Colonic mucosa (tissue), 4 donors: Measurements from ENCODE around the gene TSSK1B. TPM values are rescaled to one million over a fixed set of nuclear protein-coding genes. Genes with fewer than 3 reads are reported as not detected.
"Not testable (repeated sequence)": the region's sequence is repeated elsewhere in the genome, so short reads cannot be mapped to it uniquely, and the experiment has no call there.

ENCODE experiments used
- DNase-seq: peaks from one replicate; pipeline ENCODE4 v3.0.0-alpha.2; 2020
- H3K27ac ChIP-seq: fragments of 200-600 bp; one replicate; pipeline ENCODE4 v1.8.0; 2021
- H3K27me3 ChIP-seq: fragments of 200-600 bp; one replicate; pipeline ENCODE4 v1.8.0; 2021
- H3K36me3 ChIP-seq: fragments of 200-600 bp; one replicate; pipeline ENCODE4 v1.8.0; 2021
- H3K4me1 ChIP-seq: fragments of 200-600 bp; one replicate; pipeline ENCODE4 v1.8.0; 2021; ENCODE audit warnings: mild to moderate bottlenecking
- H3K4me3 ChIP-seq: fragments of 200-600 bp; one replicate; pipeline ENCODE4 v1.8.0; 2021
- H3K9ac ChIP-seq, 2 donors: one replicate each; pipeline ENCODE4 v1.7.0; 2013; ENCODE audit warnings: control low read depth in 2 of 2, low read depth in 2 of 2, low read length in 2 of 2
- H3K9me3 ChIP-seq: fragments of 200-600 bp; one replicate; pipeline ENCODE4 v1.8.0; 2021
- intact Hi-C: fragments of 100-400 bp; cut with DNase I; formaldehyde crosslinking; loops from one replicate; pipeline ENCODE4 v1.14.1; 2022
- total RNA-seq, 2 donors: library from RNA; stranded (reverse); fragmentation: NEBNext Ultra II Directional in 1 of 2; extraction: Animal tissue kit (Norgen Biotek cat#: 25700) in 1 of 2; gene quantifications; one replicate each; pipeline ENCODE4 v1.2.1, GENCODE V29; 2021
- TF ChIP-seq, protein P1 (sequence below): fragments of 200-600 bp; IDR thresholded peaks from one replicate; pipeline ENCODE4 v1.8.0; 2022; ENCODE audit warnings: antibody characterized with exemption, mild to moderate bottlenecking
- donor health status: healthy.
- donor health status: DM: no; HTN: no; CAD: no.
- donor health status: DM: no; HTN: no; CAD: no.

Gene TSSK1B, protein sequence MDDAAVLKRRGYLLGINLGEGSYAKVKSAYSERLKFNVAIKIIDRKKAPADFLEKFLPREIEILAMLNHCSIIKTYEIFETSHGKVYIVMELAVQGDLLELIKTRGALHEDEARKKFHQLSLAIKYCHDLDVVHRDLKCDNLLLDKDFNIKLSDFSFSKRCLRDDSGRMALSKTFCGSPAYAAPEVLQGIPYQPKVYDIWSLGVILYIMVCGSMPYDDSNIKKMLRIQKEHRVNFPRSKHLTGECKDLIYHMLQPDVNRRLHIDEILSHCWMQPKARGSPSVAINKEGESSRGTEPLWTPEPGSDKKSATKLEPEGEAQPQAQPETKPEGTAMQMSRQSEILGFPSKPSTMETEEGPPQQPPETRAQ
- not detected for total RNA-seq

DNA sequence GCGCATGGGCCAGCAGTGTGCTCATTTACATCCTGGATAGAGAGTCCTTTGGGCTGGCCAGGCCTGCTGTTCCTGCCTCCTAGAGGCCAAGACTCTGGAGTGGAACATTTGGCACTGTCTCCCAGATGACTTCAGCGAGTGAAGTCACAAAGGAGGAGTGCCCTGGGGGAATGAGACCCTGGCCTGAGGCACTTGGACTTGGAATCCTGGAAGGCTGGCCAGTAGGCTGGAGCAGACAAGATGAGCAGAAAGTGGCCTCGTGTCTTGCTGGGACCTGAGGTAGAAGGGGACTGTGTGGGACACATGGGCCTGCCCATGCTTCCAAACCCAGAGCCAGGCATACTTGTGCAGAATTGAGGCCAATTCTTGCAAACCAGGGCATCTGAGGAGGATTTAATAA lies at the start of gene TSSK1B:
Gene TSSK1B (minus strand): TSS at position 101 of the 400 bp plus-strand sequence. CDS start 150 bp downstream, outside the sequence.
- no peak for DNase-seq
- Histone ChIP-seq H3K27me3 (no peaks in the 10 kb centered on the region), H3K9ac (no peak within 1 kb of the TSS), H3K4me1 (no peaks in the 10 kb centered on the region), H3K9me3 (no peaks in the 10 kb centered on the region), H3K4me3 (no peak within 1 kb of the TSS), H3K27ac (no peak within 1 kb of the TSS), H3K36me3 (no peaks in the 10 kb centered on the region)
- TF ChIP-seq, protein P1, sequence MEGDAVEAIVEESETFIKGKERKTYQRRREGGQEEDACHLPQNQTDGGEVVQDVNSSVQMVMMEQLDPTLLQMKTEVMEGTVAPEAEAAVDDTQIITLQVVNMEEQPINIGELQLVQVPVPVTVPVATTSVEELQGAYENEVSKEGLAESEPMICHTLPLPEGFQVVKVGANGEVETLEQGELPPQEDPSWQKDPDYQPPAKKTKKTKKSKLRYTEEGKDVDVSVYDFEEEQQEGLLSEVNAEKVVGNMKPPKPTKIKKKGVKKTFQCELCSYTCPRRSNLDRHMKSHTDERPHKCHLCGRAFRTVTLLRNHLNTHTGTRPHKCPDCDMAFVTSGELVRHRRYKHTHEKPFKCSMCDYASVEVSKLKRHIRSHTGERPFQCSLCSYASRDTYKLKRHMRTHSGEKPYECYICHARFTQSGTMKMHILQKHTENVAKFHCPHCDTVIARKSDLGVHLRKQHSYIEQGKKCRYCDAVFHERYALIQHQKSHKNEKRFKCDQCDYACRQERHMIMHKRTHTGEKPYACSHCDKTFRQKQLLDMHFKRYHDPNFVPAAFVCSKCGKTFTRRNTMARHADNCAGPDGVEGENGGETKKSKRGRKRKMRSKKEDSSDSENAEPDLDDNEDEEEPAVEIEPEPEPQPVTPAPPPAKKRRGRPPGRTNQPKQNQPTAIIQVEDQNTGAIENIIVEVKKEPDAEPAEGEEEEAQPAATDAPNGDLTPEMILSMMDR: no peak
- intact Hi-C loops: no loop called here

- TF ChIP-seq, protein P1: no peak
- H3K27me3 ChIP-seq: no peaks in the 10 kb centered on the region
Measured at GRCh38 chr5:113480243-113480642, 45.5 kb upstream of the TSSK1B start.

GRCh38 chr5:113478691-113479090 lies 43.9 kb upstream of the TSSK1B start:
- no peaks in the 10 kb centered on the region for H3K4me1 ChIP-seq
- DNase-seq: no peak
- intact Hi-C loops: no loop called here
- no peak overlapping the region for H3K27ac ChIP-seq
- no peaks in the 10 kb centered on the region for H3K9me3 ChIP-seq
- no peaks in the 10 kb centered on the region for H3K36me3 ChIP-seq
- H3K4me3 ChIP-seq: no peak overlapping the region
- no peaks in the 10 kb centered on the region for H3K27me3 ChIP-seq
- H3K9ac ChIP-seq: no peak overlapping the region
- TF ChIP-seq, protein P1: no peak

More at GRCh38 chr5:113480243-113480642, 45.5 kb upstream of the TSSK1B start:
- Histone ChIP-seq H3K4me3 (no peak overlapping the region), H3K27ac (no peak overlapping the region), H3K36me3 (no peaks in the 10 kb centered on the region), H3K9ac (no peak overlapping the region), H3K4me1 (no peaks in the 10 kb centered on the region), H3K9me3 (no peaks in the 10 kb centered on the region)
- intact Hi-C loops: no loop called here
- DNase-seq: no peak

DNA sequence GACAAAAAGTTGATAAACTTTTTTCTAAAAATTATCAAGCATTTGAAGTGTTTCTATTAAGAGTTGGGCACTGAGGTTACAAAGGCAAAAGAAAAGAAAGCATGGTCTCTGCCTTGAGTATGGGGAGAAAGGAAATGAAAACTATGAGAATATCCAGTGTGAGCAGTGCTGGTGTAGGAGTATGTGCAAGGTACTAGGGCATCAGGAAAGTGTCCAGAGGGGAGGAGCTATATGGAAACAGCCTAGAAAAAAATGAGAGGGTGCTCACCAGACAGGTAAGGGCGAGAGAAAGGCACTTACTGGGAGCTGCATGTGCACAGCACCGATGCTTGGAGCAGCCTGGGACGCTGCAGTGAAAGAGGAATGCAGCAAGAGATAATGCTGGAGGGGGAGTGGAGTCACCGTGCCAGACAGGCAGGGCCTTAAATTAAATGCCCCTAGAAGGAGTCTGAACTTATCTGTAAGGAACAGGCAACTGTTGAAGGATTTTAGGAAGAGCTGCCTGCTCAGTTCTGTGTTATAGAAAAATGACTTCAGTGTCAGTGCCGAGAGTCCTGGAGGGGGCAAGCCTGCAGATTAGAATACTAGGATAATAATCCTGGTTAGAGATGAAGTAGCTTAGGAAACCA lies 39.4 kb upstream of the TSSK1B start:
- no peak overlapping the region for H3K27ac ChIP-seq
- H3K9me3 ChIP-seq: no peaks in the 10 kb centered on the region
- no peaks in the 10 kb centered on the region for H3K36me3 ChIP-seq
- TF ChIP-seq, protein P1: no peak
- intact Hi-C loops: no loop called here
- no peaks in the 10 kb centered on the region for H3K27me3 ChIP-seq
- no peak overlapping the region for H3K9ac ChIP-seq
- H3K4me1 ChIP-seq: no peaks in the 10 kb centered on the region
- no peak for DNase-seq
- no peak overlapping the region for H3K4me3 ChIP-seq

DNA sequence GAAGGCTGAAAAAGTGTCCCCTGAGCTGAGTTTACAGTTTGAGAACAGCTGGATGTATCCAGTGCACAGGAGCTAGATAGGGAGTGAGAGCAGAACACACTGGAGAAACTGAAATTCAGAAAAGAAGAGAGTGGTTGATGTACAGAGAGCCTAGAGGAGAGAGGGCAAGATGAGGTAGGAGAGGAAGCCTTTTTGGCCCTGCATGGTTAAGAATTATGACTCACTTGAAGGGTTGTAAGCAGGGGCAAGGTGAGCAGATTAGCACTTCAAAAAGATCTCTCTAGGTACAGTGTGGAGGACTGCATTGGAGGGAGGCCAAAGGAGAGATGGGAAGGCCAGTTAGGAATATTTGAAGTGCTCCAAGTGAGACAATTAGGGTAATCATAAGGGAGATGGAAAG lies 28.2 kb upstream of the TSSK1B start:
- Histone ChIP-seq H3K4me1 (no peaks in the 10 kb centered on the region), H3K4me3 (no peak overlapping the region), H3K27me3 (no peaks in the 10 kb centered on the region), H3K36me3 (no peaks in the 10 kb centered on the region), H3K27ac (no peak overlapping the region), H3K9ac (no peak overlapping the region), H3K9me3 (no peaks in the 10 kb centered on the region)
- intact Hi-C loops: no loop called here
- DNase-seq: no peak
- TF ChIP-seq, protein P1: no peak

DNA sequence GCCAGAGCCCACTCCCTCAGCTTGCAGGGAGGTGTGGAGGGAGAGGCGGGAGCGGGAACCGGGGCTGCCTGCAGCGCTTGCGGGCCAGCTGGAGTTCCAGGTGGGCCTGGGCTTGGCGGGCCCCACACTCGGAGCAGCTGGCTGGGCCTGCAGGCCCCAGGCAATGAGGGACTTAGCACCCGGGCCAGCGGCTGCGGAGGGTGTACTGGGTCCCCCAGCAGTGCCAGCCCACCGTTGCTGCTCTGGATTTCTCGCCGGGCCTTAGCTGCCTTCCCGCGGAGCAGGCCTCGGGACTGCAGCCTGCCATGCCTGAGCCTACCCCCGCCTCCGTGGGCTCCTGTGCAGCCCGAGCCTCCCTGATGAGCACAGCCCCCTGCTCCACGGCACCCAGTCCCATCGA lies 22.3 kb upstream of the TSSK1B start:
- intact Hi-C loops, H3K9me3 ChIP-seq, H3K27me3 ChIP-seq, H3K4me3 ChIP-seq, H3K4me1 ChIP-seq, H3K9ac ChIP-seq, H3K27ac ChIP-seq, DNase-seq, H3K36me3 ChIP-seq: not testable (repeated sequence)
